Keratinocyte (primary cell): ENCODE measurements around the gene FEZF2.

ENCODE experiments used
- CTCF ChIP-seq, 3 experiments: IDR thresholded peaks in 1 of 3; conservative IDR thresholded peaks in 1 of 3; optimal IDR thresholded peaks in 1 of 3; 2 replicates in 2 of 3; 3 replicates in 1 of 3; pipeline versions ENCODE3 to v1.5.1; 2011; ENCODE audit warnings: low read length in 3 of 3, mild to moderate bottlenecking in 3 of 3, moderate library complexity in 2 of 3, control low read depth in 1 of 3, inconsistent platforms in 1 of 3; ENCODE audit not compliant: insufficient read depth in 2 of 3; ENCODE audit errors: extremely low read depth in 1 of 3
- EZH2 ChIP-seq: IDR thresholded peaks from one replicate; pipeline ENCODE4 v1.6.1; 2012; ENCODE audit warnings: inconsistent platforms, mild to moderate bottlenecking, low read length, moderate library complexity

- TF ChIP-seq CTCF (optimal IDR thresholded peaks at IDR 0.05 in 1 of 3, IDR thresholded peaks at IDR 0.05 in 1 of 3, conservative IDR thresholded peaks at IDR 0.05 in 1 of 3; ENCODE audit: extremely low read depth in 1 of 3, insufficient read depth in 2 of 3, low read length in 3 of 3) (peak in 2 of 3 experiments; percentile 23 to 43), EZH2 (peak; percentile 77)
Measured at GRCh38 chr3:62368705-62369475, 4.5 kb downstream of the FEZF2 start.
